CD4-positive, CD25-positive, alpha-beta regulatory T cell (primary cell): ENCODE measurements around the gene PKD2. TPM values are rescaled to one million over a fixed set of nuclear protein-coding genes. Genes with fewer than 3 reads are reported as not detected.

ENCODE experiments used
- ATAC-seq, 2 donors: fragments of 150-1000 bp; cut with Tn5 transposase; one replicate each; pipeline ENCODE4 v1.10.0; 2021; ENCODE audit warnings: low read depth in 2 of 2, moderate number of reproducible peaks in 2 of 2, moderate library complexity in 1 of 2
- DNase-seq, 3 donors: peaks; one replicate each; pipeline versions ENCODE4 v3.0.0 to v3.0.0-alpha.2; 2012 to 2022; ENCODE audit warnings: mixed read lengths in 1 of 3
- H3K27ac ChIP-seq: one replicate; pipeline ENCODE4 v1.7.0; 2013; ENCODE audit warnings: mild to moderate bottlenecking, low read length; ENCODE audit not compliant: insufficient read depth, poor library complexity, severe bottlenecking
- H3K27me3 ChIP-seq: one replicate; pipeline ENCODE4 v1.7.0; 2013; ENCODE audit warnings: low read length; ENCODE audit not compliant: control insufficient read depth, insufficient read depth
- H3K36me3 ChIP-seq: one replicate; pipeline ENCODE4 v1.7.0; 2013; ENCODE audit warnings: mild to moderate bottlenecking, low read length, moderate library complexity; ENCODE audit not compliant: control insufficient read depth, insufficient read depth
- H3K4me1 ChIP-seq: 2 replicates; pipeline ENCODE4 v1.7.0; 2013; ENCODE audit warnings: mild to moderate bottlenecking, low read length; ENCODE audit not compliant: insufficient read depth, control insufficient read depth, poor library complexity, severe bottlenecking
- H3K4me3 ChIP-seq: one replicate; pipeline ENCODE4 v1.7.0; 2013; ENCODE audit warnings: low read depth, mild to moderate bottlenecking, low read length, moderate library complexity
- H3K9me3 ChIP-seq, 2 experiments: 1 replicate in 1 of 2; 2 replicates in 1 of 2; pipeline ENCODE4 v1.7.0; 2013; ENCODE audit warnings: low read length in 2 of 2, mild to moderate bottlenecking in 1 of 2, moderate library complexity in 1 of 2; ENCODE audit not compliant: control insufficient read depth in 2 of 2
- H3K27ac Mint-ChIP-seq, 3 donors: one replicate each; pipeline ENCODE4 v1.8.0; 2020 to 2022; ENCODE audit warnings: mild to moderate bottlenecking in 3 of 3, mixed read lengths in 3 of 3, moderate library complexity in 2 of 3
- H3K27me3 Mint-ChIP-seq: one replicate; pipeline ENCODE4 v1.8.0; 2022; ENCODE audit warnings: mild to moderate bottlenecking, mixed read lengths
- H3K36me3 Mint-ChIP-seq: one replicate; pipeline ENCODE4 v1.8.0; 2020; ENCODE audit warnings: mixed read lengths
- H3K4me1 Mint-ChIP-seq, 4 donors: one replicate each; pipeline ENCODE4 v1.8.0; 2020 to 2022; ENCODE audit warnings: mixed read lengths in 4 of 4, mild to moderate bottlenecking in 1 of 4
- H3K4me3 Mint-ChIP-seq, 4 donors: one replicate each; pipeline ENCODE4 v1.8.0; 2020 to 2022; ENCODE audit warnings: mild to moderate bottlenecking in 4 of 4, mixed read lengths in 4 of 4, moderate library complexity in 3 of 4
- H3K9me3 Mint-ChIP-seq, 7 donors: one replicate each; pipeline ENCODE4 v1.8.0; 2020 to 2022; ENCODE audit warnings: mixed read lengths in 7 of 7, mild to moderate bottlenecking in 3 of 7, moderate library complexity in 2 of 7
- polyA plus RNA-seq, 4 donors: library from polyadenylated mRNA; unstranded; fragments of 300-500 nt; fragmentation: Illumina TruSeq; gene quantifications; one replicate each; pipeline ENCODE4 v1.2.3, GENCODE V29; 2021
- total RNA-seq: library from RNA; stranded (reverse); gene quantifications from one replicate; pipeline ENCODE4 v1.2.3, GENCODE V29; 2022

Gene PKD2
- total and polyA plus RNA-seq, 5 donors from 2014 or later: 2.0 to 17.3 (median 5.4) TPM

- no peaks in the 10 kb centered on the region for H3K36me3 ChIP-seq
- H3K4me3 ChIP-seq: peak overlapping the region; percentile 88
- Mint-ChIP-seq H3K36me3 (peaks cover 3% of the 10 kb centered on the region), H3K27ac (peak overlapping the region in 2 of 3 donors; percentile 72 to 82), H3K4me1 (peaks cover 20 to 51% (median 34%) of the 10 kb centered on the region in 4 donors), H3K4me3 (peak overlapping the region; percentile 93 to 97 (median 96)), H3K27me3 (no peaks in the 10 kb centered on the region), H3K9me3 (peaks cover 0 to 2% (median 0%) of the 10 kb centered on the region in 7 donors)
- no peaks in the 10 kb centered on the region for H3K9me3 ChIP-seq
- DNase-seq (peak in 2 of 3 donors; percentile 4 to 35), ATAC-seq (peak; percentile 6 to 11)
- H3K27ac ChIP-seq: no peak overlapping the region
- H3K4me1 ChIP-seq: peaks cover 25% of the 10 kb centered on the region
- no peaks in the 10 kb centered on the region for H3K27me3 ChIP-seq
Measured at GRCh38 chr4:88008122-88008742, 797 bp downstream of the PKD2 start.

GRCh38 chr4:88008743-88009171 lies 1.3 kb downstream of the PKD2 start:
- no peaks in the 10 kb centered on the region for H3K36me3 ChIP-seq
- H3K9me3 ChIP-seq: no peaks in the 10 kb centered on the region
- Mint-ChIP-seq H3K4me1 (peaks cover 20 to 55% (median 35%) of the 10 kb centered on the region in 4 donors), H3K27ac (peak overlapping the region in 2 of 3 donors; percentile 72 to 82), H3K9me3 (peaks cover 0 to 2% (median 0%) of the 10 kb centered on the region in 7 donors), H3K4me3 (peak overlapping the region; percentile 93 to 97 (median 96)), H3K36me3 (peaks cover 3% of the 10 kb centered on the region), H3K27me3 (no peaks in the 10 kb centered on the region)
- H3K4me3 ChIP-seq: peak overlapping the region; percentile 88
- ATAC-seq: no peak
- peak in 1 of 3 donors; percentile 57 for DNase-seq
- no peaks in the 10 kb centered on the region for H3K27me3 ChIP-seq
- no peak overlapping the region for H3K27ac ChIP-seq
- peaks cover 25% of the 10 kb centered on the region for H3K4me1 ChIP-seq

DNA sequence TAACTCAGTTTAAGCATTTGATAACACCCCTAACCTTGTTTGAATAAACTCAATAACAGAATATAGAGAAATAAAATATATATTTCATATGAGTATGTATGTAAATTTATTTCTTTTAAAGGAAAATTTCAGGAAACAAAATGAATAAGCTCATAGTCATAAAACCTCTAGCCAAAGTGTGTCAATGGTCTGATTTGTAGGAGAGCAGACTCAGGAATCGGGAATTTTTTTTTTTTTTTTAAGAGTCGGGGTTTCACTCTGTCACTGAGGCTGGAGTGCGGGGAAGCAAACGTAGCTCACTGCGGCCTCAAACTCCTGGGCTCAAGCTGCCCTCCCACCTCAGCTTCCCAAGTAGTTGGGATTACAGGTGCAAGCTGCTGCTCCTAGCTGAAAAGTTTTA lies 2.4 kb downstream of the PKD2 start:
- H3K27me3 Mint-ChIP-seq: no peaks in the 10 kb centered on the region
- Histone ChIP-seq H3K4me1 (peaks cover 25% of the 10 kb centered on the region), H3K27ac (no peak overlapping the region)

GRCh38 chr4:88010966-88011365 lies 3.5 kb downstream of the PKD2 start:
- Mint-ChIP-seq H3K36me3 (peaks cover 12% of the 10 kb centered on the region), H3K27me3 (no peaks in the 10 kb centered on the region), H3K9me3 (peaks cover 0 to 2% (median 0%) of the 10 kb centered on the region in 7 donors), H3K27ac (peak overlapping the region in 2 of 3 donors; percentile 11 to 62), H3K4me1 (peaks cover 20 to 67% (median 42%) of the 10 kb centered on the region in 4 donors), H3K4me3 (peak overlapping the region in 2 of 4 donors; percentile 5 to 32)
- Histone ChIP-seq H3K4me1 (peaks cover 25% of the 10 kb centered on the region), H3K36me3 (no peaks in the 10 kb centered on the region), H3K27ac (no peak overlapping the region), H3K4me3 (peak overlapping the region; percentile 41), H3K27me3 (no peaks in the 10 kb centered on the region), H3K9me3 (no peaks in the 10 kb centered on the region)
- no peak for DNase-seq
- no peak for ATAC-seq

More for the DNA sequence above, 2.4 kb downstream of the PKD2 start:
- peaks cover 6% of the 10 kb centered on the region for H3K36me3 Mint-ChIP-seq
- no peak overlapping the region for H3K27ac Mint-ChIP-seq
- H3K4me1 Mint-ChIP-seq: peaks cover 20 to 64% (median 40%) of the 10 kb centered on the region in 4 donors
- no peaks in the 10 kb centered on the region for H3K36me3 ChIP-seq
- H3K9me3 ChIP-seq: no peaks in the 10 kb centered on the region
- H3K9me3 Mint-ChIP-seq: peaks cover 0 to 2% (median 0%) of the 10 kb centered on the region in 7 donors
- H3K27me3 ChIP-seq: no peaks in the 10 kb centered on the region
- H3K4me3 Mint-ChIP-seq: peak overlapping the region in 1 of 4 donors; percentile 97
- H3K4me3 ChIP-seq: peak overlapping the region; percentile 88
- DNase-seq (no peak), ATAC-seq (no peak)

GRCh38 chr4:88012647-88013046 lies 5.2 kb downstream of the PKD2 start:
- Mint-ChIP-seq H3K4me3 (no peak overlapping the region), H3K4me1 (peaks cover 20 to 65% (median 37%) of the 10 kb centered on the region in 4 donors), H3K27me3 (no peaks in the 10 kb centered on the region), H3K36me3 (peaks cover 20% of the 10 kb centered on the region), H3K27ac (peak overlapping the region in 1 of 3 donors; percentile 14), H3K9me3 (peaks cover 0 to 2% (median 0%) of the 10 kb centered on the region in 7 donors)
- Histone ChIP-seq H3K4me3 (no peak overlapping the region), H3K9me3 (no peaks in the 10 kb centered on the region), H3K4me1 (peaks cover 19% of the 10 kb centered on the region), H3K27me3 (no peaks in the 10 kb centered on the region), H3K36me3 (no peaks in the 10 kb centered on the region), H3K27ac (no peak overlapping the region)
- ATAC-seq: no peak
- no peak for DNase-seq

- no peak overlapping the region for H3K27ac ChIP-seq
- no peak overlapping the region for H3K4me3 ChIP-seq
- peaks cover 25% of the 10 kb centered on the region for H3K36me3 Mint-ChIP-seq
- no peaks in the 10 kb centered on the region for H3K36me3 ChIP-seq
- DNase-seq (no peak), ATAC-seq (no peak)
- H3K4me3 Mint-ChIP-seq: no peak overlapping the region
- no peak overlapping the region for H3K27ac Mint-ChIP-seq
- peaks cover 8% of the 10 kb centered on the region for H3K4me1 ChIP-seq
- H3K27me3 ChIP-seq: no peaks in the 10 kb centered on the region
- peaks cover 13 to 65% (median 35%) of the 10 kb centered on the region in 4 donors for H3K4me1 Mint-ChIP-seq
- H3K9me3 ChIP-seq: no peaks in the 10 kb centered on the region
- H3K27me3 Mint-ChIP-seq: no peaks in the 10 kb centered on the region
- peaks cover 0 to 2% (median 0%) of the 10 kb centered on the region in 7 donors for H3K9me3 Mint-ChIP-seq
Measured at GRCh38 chr4:88014386-88014905, 7.0 kb downstream of the PKD2 start.

DNA sequence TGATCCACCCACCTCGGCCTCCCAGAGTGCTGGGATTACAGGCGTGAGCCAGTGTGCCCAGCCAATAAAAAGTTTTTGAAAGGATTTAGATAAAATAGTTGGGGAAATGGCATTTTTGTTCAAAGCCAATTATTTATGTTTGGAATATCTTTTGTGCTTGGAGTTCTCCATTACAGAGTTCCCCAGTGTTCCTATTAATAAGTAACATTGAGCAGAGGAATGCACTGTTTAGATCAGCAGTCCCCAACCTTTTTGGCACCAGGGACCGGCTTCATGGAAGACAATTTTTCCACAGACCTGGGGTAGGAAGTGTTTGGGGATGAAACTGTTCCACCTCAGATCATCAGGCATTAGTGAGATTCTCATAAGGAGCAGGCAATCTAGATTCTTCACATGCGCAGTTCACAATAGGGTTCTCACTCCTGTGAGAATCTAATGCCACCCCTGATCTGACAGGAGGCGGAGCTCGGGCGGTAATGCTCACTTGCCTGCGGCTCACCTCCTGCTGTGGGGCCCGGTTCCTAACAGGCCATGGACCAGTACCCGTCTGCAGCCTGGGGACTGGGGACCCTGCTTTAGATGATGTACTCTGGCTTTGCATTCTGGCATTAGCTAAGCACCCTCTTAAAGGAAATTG lies 8.3 kb downstream of the PKD2 start:
- Mint-ChIP-seq H3K27me3 (no peaks in the 10 kb centered on the region), H3K36me3 (peaks cover 25% of the 10 kb centered on the region), H3K27ac (no peak overlapping the region), H3K4me1 (peaks cover 8 to 58% (median 28%) of the 10 kb centered on the region in 4 donors), H3K9me3 (peaks cover 0 to 2% (median 0%) of the 10 kb centered on the region in 7 donors), H3K4me3 (no peak overlapping the region)
- Histone ChIP-seq H3K9me3 (no peaks in the 10 kb centered on the region), H3K36me3 (no peaks in the 10 kb centered on the region), H3K4me1 (no peaks in the 10 kb centered on the region), H3K27ac (no peak overlapping the region), H3K4me3 (no peak overlapping the region), H3K27me3 (no peaks in the 10 kb centered on the region)
- no peak for DNase-seq
- ATAC-seq: no peak
